Suppressor macrophage treated with lipopolysaccharide for 4 hours (primary cell): ENCODE data around the gene PQBP1.
"Not testable (repeated sequence)": the region's sequence is repeated elsewhere in the genome, so short reads cannot be mapped to it uniquely, and the experiment has no call there.

ENCODE experiments used
- DNase-seq: peaks from one replicate; pipeline ENCODE4 v3.0.0-alpha.2; 2020

PQBP1 gene

DNA sequence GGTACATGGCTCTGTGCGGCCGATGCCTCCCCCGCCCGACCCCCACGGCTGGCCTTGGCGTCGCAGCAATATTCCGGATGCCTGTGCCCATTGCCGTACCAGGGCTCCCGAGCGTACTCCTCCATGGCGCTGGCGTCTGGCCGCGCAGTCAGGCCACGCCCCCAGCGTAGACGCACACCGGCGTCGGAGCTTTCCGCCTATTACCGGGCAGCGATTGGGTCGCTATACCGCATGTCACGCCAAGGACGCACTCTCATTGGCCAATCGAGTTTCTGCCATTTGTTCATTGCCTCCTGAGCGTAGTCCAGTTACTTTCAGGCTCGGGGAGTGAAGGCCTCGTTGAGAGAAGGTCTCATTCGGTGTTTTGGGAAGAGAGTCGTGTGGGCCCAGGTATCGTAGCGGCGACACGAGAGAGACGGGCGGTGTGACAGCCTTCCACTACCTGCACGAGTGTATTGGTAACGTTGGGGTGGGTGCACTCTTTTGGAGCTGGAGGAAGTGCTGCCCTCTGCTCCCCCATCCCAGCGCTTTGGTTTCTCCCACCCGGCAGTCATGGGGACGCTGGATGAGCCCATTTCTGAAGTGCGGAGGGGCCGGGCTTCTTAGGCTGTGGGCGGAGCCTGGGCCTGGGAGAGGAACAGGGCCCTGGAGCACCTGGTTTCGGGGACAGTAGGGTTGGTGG, at the start of gene PQBP1, which contains the start of gene TIMM17B:
Gene PQBP1, plus strand, starts transcription at position 306 of the 682 bp plus-strand sequence. CDS start 580 bp downstream, outside the sequence.
Gene TIMM17B, minus strand, starts transcription at position 144 of the 682 bp plus-strand sequence. Its CDS starts 19 bp downstream, at position 125.
- DNase-seq, result peak; percentile 94

GRCh38 chrX:48848847-48849246, 48.9 kb upstream of the PQBP1 start:
- no peak for DNase-seq

GRCh38 chrX:48852857-48853256, 44.9 kb upstream of the PQBP1 start:
- no peak for DNase-seq

- DNase-seq, result not testable (repeated sequence)
Measured at GRCh38 chrX:48853494-48853893, 44.2 kb upstream of the PQBP1 start.

DNA sequence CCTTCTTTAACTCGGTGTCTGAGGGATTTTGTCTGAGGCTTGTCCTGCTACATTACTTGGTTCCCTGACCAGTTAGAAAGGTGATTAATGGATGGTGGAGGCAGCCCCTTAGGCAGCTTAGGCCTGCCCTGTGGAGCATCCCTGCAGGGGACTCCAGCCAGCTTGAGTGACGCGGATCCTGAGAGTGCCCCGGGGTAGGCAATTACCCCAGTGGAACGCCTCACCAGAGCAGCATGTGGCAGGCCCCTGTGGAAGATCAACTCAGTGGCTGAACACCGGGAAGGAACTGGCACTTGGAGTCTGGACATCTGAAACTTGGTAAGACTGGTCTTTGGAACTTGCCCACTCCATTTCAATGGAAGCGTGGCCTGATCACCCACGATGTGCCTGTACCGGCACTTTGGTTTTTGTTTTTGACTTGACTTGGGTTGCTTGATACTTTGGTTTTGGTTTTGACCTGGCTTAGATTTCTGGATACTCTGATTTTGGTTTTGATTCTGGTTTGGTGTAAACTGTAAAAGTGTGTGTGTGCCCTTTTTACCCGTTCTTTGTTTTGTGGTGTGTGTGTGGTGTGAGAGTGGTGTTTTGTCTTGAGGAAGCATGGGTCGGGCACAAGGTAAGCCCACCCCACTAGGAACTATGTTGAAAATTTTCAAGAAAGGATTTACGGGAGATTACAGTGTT, 43.5 kb upstream of the PQBP1 start:
- DNase-seq, result not testable (repeated sequence)

DNA sequence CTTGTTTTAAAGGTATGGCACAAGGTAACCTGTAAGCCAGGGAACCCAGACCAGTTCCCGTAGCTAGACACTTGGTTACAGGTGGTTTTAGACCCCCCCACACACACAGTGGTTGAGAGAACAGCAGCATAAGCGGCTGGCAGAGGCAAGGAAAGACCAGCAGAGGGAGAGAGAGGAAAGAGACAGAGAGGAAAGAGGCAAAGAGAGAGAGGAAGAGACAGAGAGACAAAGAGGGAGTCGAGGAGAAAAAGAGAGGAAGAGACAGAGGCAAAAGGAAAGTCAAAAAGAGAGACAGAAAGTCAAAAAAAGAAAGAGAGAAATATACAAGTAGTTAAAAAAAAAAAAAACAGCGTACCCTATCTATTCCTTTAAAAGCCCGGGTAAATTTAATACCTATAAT, 42.8 kb upstream of the PQBP1 start:
- DNase-seq, result no peak

DNA sequence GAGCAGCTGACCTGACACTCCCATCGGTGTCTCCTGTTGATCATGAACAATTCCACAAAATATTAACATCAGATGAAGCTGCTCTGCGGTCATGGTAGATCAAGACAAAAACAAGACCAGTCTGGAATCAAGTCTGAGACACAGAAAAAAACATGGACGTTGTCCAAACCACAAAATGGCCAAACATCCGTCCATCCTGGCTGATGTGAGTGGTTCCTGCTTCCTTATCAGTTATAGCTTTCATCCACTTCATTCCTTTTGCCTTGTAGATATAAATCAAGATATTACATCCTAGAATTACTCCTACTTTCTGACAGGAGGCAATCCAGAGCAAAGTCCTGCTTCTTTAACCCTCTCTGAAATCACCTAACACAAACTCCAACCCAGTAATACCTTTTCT, 33.5 kb upstream of the PQBP1 start:
- no peak for DNase-seq

DNA sequence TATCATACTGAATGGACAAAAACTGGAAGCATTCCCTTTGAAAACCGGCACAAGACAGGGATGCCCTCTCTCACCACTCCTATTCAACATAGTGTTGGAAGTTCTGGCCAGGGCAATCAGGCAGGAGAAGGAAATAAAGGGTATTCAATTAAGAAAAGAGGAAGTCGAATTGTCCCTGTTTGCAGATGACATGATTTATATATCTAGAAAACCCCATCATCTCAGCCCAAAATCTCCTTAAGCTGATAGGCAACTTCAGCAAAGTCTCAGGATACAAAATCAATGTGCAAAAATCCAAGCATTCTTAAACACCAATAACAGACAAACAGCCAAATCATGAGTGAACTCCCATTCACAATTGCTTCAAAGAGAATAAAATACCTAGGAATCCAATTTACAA, 25.7 kb upstream of the PQBP1 start:
- not testable (repeated sequence) for DNase-seq

DNA sequence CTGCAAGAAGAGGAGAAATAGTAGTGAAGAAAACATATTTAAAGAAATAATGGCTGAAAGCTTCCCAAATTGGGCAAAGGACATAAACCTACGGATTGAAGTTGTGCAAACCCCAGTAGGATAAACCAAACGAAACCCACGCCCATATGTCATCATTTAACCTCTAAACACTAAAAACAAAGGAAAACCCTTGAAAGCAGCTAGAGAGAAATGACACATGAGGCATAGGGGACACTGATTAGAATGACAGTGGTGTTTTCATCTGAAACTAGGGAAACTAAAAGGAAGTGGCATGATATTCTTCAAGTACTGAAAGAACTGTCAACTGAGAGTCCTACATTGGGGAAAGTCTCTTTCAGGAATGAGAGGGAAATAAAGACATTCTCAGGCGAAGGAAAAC, 20.8 kb upstream of the PQBP1 start:
- DNase-seq, result peak; percentile 44

DNA sequence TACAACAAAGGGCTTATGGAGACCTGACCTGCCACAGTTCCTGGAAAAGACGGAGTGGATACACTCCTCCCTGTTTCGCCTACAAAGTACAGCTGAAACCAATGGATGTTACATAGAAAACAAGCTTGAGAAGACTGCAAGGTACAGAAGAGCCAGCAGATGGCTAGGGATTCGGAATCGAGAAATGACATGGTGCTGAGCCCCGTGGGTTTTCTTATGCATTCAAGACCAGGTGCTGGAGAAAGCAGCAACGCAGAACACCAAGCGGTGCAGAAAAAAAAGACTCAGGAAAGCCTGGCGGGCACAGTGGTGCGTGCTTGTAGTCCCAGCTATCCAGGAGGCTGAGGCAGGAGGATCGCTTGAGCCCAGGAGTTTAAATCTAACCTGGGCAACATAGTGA, 14.0 kb upstream of the PQBP1 start:
- no peak for DNase-seq

DNA sequence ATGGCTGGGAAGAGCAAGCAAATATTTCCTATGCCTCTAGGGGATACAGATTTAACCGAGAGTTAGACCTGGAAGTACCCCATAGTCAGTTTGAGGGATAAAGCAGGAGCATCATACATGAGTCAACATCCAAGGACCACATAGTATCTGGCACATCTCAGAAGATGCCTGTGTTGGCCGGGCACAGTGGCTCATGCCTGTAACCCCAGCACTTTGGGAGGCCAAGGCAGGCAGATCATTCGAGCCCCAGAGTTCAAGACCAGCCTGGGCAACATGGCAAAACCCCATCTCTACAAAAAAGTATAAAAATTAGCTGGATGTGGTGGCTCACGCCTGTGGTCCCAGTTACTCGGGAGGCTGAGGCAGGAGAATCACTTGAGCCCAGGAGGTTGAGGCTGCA, 11.1 kb upstream of the PQBP1 start:
- not testable (repeated sequence) for DNase-seq

GRCh38 chrX:48890296-48890925, 7.3 kb upstream of the PQBP1 start:
- no peak for DNase-seq

GRCh38 chrX:48890934-48891401, 6.8 kb upstream of the PQBP1 start:
- DNase-seq, result peak; percentile 11

DNA sequence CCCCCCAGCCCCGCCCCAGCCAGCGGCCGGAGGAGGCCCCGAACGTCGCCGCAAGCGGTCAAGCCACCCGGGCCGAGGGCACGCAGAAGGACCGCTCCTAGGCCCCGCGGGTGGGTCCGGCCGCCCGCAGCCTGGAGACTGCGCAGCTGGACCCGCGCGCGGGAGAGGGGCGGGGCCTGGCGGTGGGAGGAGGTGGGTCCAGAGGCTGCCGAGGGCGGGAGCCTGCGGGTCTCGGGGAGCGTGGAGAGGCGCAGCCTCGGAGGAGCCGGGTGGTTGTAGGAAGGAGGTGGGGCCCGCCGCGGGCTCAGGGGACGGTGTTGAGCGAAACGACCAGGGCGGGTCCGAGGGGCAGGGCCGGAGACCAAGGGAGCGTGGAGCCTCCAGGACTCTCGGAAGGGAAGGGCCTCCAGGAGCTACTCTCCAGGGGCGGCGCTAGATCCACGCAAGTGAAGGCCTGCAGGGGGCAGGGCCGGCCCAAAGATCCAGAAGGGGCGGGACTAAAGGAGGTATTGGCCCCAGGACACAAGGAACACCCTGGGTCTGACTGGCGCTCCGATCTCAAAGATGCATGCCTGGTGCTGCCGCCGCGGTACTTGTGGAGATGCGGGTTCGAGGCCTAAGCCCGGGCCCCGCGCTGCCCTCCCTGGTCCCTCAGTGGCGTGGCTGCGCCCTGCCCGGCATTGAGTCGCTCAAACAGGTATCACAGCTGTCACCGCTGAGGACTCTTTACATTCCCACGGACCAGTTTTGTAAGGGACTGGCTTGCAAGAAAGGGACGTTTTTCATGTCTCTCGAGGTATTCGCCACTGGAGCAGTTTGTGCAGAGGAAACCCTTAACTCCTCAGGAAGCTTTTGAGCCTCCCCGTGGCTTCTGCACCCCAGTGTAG, 6.1 kb upstream of the PQBP1 start:
- DNase-seq, result peak; percentile 85

- DNase-seq, result no peak
Measured at GRCh38 chrX:48892896-48893295, 4.8 kb upstream of the PQBP1 start.

DNA sequence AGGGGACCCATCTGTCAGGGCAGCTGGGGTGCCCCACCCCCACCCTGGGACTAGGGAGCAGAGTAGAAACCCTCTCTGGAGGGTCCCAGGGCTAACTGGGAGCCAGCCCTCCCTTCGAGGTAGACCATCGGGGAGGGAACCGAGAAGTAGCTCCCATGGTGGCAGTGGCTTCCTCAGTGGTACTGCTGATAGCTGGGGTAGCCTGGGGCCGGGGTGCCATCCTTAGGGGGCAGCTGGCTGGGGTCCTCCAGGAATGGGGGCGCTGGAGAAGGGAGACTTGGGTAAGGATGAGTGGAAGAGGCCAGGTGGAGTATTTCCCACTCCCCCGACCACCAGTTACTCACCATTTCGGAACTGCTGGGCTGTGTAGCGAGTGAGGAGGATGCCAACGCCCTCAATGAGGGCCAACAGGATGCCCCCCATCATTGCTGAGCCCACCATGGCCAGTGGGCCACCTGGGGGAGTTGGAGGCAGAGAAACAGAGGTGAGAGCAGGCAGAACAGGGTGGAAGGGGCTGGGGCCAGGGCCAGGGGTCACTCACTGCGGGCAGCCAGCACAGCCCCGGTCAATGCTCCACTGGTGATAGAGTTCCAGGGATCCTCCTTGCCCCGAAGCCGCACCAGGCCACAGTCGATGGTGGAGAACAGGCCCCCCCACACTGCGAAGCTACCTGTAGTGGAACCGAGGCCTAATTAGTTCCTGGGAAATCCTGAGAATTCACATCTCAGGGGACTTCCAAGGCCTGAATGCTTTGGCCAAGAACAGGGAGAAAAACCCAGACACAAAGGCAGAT, 4.0 kb upstream of the PQBP1 start:
- DNase-seq, result no peak

GRCh38 chrX:48894891-48895290, 2.8 kb upstream of the PQBP1 start:
- DNase-seq, result no peak

GRCh38 chrX:48896611-48897011, 1.1 kb upstream of the PQBP1 start:
- no peak for DNase-seq

GRCh38 chrX:48897157-48897624, 539 bp upstream of the PQBP1 start:
- peak; percentile 71 for DNase-seq

GRCh38 chrX:48899078-48899410, 1.3 kb downstream of the PQBP1 start:
- no peak for DNase-seq

DNA sequence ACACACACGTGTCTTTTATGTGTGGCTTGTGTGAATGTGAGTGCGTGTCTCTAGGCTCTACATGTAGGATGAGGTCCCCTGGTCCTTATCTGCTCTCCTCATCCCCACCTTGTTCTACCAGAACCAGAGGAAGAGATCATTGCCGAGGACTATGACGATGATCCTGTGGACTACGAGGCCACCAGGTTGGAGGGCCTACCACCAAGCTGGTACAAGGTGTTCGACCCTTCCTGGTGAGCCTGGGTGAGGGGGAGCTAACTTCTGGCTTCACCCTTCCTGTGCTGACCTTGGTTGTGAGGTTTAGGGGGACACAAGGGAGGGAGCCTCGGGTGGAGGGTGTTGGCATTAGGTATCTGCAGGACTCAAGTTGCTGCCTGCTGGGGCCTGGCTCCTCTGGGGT, 3.3 kb downstream of the PQBP1 start:
- no peak for DNase-seq

DNA sequence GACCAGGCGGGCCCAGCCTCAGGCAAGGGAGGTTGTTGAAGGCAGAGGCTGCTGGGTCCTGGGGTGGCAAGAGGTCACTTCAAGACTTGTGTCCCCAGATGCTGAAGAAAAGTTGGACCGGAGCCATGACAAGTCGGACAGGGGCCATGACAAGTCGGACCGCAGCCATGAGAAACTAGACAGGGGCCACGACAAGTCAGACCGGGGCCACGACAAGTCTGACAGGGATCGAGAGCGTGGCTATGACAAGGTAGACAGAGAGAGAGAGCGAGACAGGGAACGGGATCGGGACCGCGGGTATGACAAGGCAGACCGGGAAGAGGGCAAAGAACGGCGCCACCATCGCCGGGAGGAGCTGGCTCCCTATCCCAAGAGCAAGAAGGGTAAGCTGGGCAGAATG, 4.4 kb downstream of the PQBP1 start:
- no peak for DNase-seq
